Progenitor cell of endocrine pancreas (in vitro differentiated cells): ENCODE results near the gene PPM1J. TPM values are rescaled to one million over a fixed set of nuclear protein-coding genes. Genes with fewer than 3 reads are reported as not detected.

ENCODE experiments used
- DNase-seq: peaks from one replicate; pipeline ENCODE4 v3.0.0; 2021; ENCODE audit warnings: low spot score; ENCODE audit not compliant: unreplicated experiment
- H3K27ac Mint-ChIP-seq: 2 replicates; pipeline ENCODE4 v1.8.0; 2021; ENCODE audit warnings: mild to moderate bottlenecking, moderate library complexity, mixed read lengths
- H3K27me3 Mint-ChIP-seq: 2 replicates; pipeline ENCODE4 v1.8.0; 2021; ENCODE audit warnings: mixed read lengths
- H3K36me3 Mint-ChIP-seq: 2 replicates; pipeline ENCODE4 v1.8.0; 2022; ENCODE audit warnings: mixed read lengths; ENCODE audit not compliant: insufficient read depth
- H3K4me1 Mint-ChIP-seq: 2 replicates; pipeline ENCODE4 v1.8.0; 2021; ENCODE audit warnings: low read depth, mixed read lengths
- H3K4me3 Mint-ChIP-seq: 2 replicates; pipeline ENCODE4 v1.8.0; 2021; ENCODE audit warnings: low read depth, mild to moderate bottlenecking, moderate library complexity, mixed read lengths
- H3K9me3 Mint-ChIP-seq: 2 replicates; pipeline ENCODE4 v1.8.0; 2021; ENCODE audit warnings: low read depth, mixed read lengths
- total RNA-seq: library from RNA; stranded (reverse); gene quantifications from 2 replicates; pipeline ENCODE4 v1.2.1, GENCODE V29; 2021
- TF ChIP-seq, protein P1 (sequence below): fragments of 200-600 bp; sonication (generic); IDR thresholded peaks from one replicate; pipeline ENCODE4 v1.5.0; 2021; ENCODE audit warnings: antibody characterized with exemption, mild to moderate bottlenecking; ENCODE audit not compliant: unreplicated experiment

PPM1J gene
- total RNA-seq, 1 donor from 2014 or later: 0.43 TPM

DNA sequence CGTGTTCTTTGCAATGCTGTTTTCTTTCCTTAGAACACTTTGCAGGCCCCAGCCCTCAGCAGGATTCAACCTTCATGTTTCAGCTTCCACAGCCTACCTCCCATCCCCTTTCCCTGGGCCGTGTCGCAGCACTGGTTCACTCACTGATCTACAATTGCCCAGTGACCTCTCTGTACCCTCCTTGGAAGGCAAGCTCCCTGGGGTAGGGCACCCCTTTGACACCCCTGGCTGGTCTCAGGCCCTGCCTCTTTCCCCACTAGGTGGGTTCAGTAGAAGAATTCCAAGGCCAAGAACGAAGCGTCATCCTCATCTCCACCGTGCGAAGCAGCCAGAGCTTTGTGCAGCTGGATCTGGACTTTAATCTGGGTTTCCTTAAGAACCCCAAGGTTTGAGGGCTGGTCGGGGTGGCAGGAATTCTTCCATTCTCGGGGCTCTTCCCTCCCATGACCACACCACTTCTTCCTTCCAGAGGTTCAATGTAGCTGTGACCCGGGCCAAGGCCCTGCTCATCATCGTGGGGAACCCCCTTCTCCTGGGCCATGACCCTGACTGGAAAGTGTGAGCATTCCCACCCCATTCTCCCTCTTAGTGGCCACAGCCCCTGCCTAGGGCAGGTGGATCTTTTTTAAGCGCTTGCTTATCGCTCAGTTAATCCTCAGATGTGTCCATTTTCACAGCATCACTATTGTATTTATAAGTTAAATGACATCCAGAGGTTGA is 15.5 kb downstream of the PPM1J start:
- Mint-ChIP-seq H3K27ac (peak overlapping the region; percentile 86), H3K4me1 (peaks cover 28% of the 10 kb centered on the region), H3K4me3 (no peak overlapping the region), H3K36me3 (peaks cover 25% of the 10 kb centered on the region), H3K27me3 (no peaks in the 10 kb centered on the region), H3K9me3 (no peaks in the 10 kb centered on the region)
- TF ChIP-seq, protein P1, sequence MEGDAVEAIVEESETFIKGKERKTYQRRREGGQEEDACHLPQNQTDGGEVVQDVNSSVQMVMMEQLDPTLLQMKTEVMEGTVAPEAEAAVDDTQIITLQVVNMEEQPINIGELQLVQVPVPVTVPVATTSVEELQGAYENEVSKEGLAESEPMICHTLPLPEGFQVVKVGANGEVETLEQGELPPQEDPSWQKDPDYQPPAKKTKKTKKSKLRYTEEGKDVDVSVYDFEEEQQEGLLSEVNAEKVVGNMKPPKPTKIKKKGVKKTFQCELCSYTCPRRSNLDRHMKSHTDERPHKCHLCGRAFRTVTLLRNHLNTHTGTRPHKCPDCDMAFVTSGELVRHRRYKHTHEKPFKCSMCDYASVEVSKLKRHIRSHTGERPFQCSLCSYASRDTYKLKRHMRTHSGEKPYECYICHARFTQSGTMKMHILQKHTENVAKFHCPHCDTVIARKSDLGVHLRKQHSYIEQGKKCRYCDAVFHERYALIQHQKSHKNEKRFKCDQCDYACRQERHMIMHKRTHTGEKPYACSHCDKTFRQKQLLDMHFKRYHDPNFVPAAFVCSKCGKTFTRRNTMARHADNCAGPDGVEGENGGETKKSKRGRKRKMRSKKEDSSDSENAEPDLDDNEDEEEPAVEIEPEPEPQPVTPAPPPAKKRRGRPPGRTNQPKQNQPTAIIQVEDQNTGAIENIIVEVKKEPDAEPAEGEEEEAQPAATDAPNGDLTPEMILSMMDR: no peak
- no peak for DNase-seq

DNA sequence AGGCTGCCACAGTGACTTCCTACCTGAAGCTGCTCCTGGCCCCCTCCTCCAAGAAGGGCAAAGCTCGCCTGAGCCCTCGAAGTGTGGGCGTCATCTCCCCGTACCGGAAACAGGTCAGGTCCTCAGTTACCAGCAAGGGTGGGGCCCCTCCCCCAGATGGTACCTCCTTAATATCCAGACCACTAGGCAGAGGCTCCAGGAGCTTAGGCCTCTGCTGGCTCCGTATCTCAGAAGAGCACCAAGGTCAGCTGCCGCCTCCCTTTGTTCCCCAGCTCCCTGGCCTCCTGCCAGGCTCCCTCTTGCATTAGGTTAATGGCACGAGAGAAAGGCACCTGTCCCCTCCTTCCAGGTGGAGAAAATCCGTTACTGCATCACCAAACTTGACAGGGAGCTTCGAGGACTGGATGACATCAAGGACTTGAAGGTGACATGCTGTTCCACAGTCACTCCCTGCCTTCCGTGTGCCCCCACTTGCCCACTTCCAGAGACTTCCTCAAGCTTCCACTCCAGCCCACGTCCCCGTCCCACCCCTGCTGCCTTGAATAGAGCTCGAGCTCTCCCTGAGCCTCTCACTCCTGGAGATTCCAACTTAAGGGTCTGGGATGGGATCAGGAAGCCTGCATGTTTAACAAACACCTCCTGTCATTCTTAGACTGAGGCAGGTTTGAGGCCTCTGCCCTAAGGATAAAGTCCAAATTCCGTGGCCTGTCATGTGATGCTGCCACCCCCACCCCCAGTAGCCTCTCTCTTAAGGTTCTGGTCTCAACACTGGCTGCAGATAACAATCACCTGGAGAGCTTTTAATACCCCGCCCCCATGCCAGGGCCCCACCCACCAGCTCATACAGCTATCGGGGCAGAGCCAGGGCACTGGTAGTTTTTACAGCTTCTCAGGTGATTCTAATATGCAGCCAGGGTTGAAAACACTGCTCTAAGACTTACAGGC is 16.5 kb downstream of the PPM1J start:
- no peak for DNase-seq

GRCh38 chr1:112697781-112698201 is 17.3 kb downstream of the PPM1J start:
- H3K27me3 Mint-ChIP-seq: no peaks in the 10 kb centered on the region
- TF ChIP-seq, protein P1: no peak
- H3K4me3 Mint-ChIP-seq: no peak overlapping the region
- no peak overlapping the region for H3K27ac Mint-ChIP-seq
- no peaks in the 10 kb centered on the region for H3K9me3 Mint-ChIP-seq
- no peak for DNase-seq
- H3K4me1 Mint-ChIP-seq: peaks cover 18% of the 10 kb centered on the region
- H3K36me3 Mint-ChIP-seq: peaks cover 28% of the 10 kb centered on the region

More for the DNA sequence above, 16.5 kb downstream of the PPM1J start:
- Mint-ChIP-seq H3K9me3 (no peaks in the 10 kb centered on the region), H3K4me1 (peaks cover 23% of the 10 kb centered on the region), H3K36me3 (peaks cover 25% of the 10 kb centered on the region), H3K27me3 (no peaks in the 10 kb centered on the region), H3K4me3 (peak overlapping the region; percentile 44), H3K27ac (peak overlapping the region; percentile 71)
- TF ChIP-seq, protein P1: no peak

- no peaks in the 10 kb centered on the region for H3K27me3 Mint-ChIP-seq
- DNase-seq: no peak
- peaks cover 30% of the 10 kb centered on the region for H3K36me3 Mint-ChIP-seq
- no peak overlapping the region for H3K27ac Mint-ChIP-seq
- no peak overlapping the region for H3K4me3 Mint-ChIP-seq
- TF ChIP-seq, protein P1: no peak
- peaks cover 16% of the 10 kb centered on the region for H3K4me1 Mint-ChIP-seq
- H3K9me3 Mint-ChIP-seq: no peaks in the 10 kb centered on the region
These were observed 18.4 kb downstream of the PPM1J start for GRCh38 chr1:112696578-112697314.

GRCh38 chr1:112695276-112695675 is 19.9 kb downstream of the PPM1J start:
- Mint-ChIP-seq H3K4me1 (peaks cover 12% of the 10 kb centered on the region), H3K27ac (no peak overlapping the region), H3K36me3 (peaks cover 27% of the 10 kb centered on the region), H3K4me3 (no peak overlapping the region), H3K27me3 (no peaks in the 10 kb centered on the region), H3K9me3 (no peaks in the 10 kb centered on the region)
- no peak for DNase-seq
- TF ChIP-seq, protein P1: no peak
